ENCODE measurements around the gene RTN3.
"Not testable (repeated sequence)": the region's sequence is repeated elsewhere in the genome, so short reads cannot be mapped to it uniquely, and the experiment has no call there.

Gene RTN3

DNA sequence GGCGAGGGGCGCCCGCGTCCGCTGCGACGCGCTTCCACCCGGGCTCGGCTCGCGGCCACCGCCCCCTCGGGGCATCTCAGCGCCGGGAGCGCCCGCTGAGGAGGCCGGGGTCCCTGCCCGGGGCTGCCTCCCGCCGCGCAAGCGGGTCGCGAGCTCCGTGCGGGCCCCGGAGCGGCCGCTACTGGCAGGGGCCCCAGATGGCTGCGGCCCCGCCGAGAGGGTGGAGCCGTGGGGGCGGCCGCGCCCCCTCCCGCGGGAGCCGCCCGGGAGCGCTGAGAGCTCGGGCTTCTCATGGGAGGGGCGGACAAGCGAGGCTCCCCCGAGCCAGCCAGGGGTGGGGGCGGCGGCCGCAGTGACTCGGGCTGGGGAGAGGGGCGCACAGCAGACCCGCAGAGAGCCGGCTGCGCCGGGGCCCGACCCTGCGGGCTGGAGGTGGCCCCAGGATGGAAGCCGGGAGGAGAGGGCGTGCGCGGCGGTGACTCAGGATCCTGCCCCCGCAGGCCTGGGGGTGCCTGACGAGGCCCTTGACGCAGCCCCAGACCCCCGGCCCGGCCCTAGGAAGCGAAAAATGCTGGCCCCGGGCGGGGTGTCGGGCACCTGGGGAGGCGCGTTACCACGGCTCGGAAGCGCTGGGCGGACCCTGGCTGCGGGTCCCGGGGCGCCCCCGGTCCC lies 87.9 kb downstream of the RTN3 start:
- DNase-seq (ENCODE audit: low spot score), result no peak

DNA sequence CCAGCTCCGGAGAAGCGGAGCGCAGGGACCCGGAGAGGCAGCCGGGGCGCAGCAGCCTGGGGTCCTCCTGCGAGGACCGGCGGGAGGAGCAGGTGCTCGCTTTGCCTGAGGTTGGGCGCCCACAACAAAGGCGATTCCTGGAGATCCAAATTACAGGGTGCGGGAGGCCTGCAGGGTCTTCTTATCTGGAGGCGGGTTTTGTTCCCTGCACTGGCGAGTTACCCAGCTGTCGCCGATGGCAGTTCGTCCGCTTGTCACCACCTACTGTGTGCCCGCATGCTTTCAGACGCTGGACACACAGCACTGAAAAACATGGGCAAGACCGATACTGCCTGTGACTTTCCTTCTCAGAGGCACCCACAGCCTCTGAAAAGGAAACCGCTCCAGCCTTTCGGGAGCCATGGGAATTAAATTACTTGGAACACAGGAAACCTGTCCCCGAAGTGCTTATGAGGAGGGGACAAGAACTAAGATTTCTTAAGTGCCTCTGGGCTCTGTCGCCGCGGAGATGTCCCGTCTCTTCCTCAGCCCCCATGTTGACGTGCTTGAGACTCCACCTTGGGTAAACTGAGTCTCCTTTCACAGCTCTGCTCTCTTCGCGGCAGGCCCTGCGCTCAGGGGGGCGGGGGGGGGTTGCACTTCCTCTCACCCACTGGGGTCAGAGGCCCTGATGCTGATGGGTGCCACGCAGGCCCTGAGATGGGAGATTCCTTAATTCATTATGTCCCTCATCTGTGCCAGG lies 88.6 kb downstream of the RTN3 start:
- no peak for DNase-seq (ENCODE audit: low spot score)

- no peak for DNase-seq (ENCODE audit: low spot score)
These were observed 89.5 kb downstream of the RTN3 start for GRCh38 chr11:63770763-63771162.

DNA sequence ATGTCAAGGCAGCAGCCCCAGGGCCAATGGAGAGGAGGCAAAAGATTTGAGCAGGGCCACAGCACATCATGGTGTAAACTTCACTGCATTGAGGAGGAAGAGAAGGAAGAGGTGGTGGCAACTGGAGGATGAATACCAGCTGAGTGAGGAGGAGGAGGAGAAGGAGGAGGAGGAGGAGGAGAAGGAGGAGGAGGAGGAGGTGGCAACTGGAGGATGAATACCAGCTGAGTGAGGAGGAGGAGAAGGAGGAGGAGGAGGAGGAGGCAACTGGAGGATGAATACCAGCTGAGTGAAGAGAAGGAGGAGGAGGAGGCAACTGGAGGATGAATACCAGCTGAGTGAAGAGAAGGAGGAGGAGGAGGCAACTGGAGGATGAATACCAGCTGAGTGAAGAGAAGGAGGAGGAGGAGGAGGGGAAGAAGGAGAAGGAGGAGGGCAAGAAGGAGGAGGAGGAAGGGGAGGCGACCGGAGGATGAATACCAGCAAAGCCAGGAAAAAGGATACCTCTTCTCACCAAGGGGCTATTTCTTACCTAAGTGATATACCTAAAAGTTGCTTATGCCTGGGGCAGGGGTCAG lies 90.5 kb downstream of the RTN3 start:
- not testable (repeated sequence) for DNase-seq (ENCODE audit: low spot score)

DNA sequence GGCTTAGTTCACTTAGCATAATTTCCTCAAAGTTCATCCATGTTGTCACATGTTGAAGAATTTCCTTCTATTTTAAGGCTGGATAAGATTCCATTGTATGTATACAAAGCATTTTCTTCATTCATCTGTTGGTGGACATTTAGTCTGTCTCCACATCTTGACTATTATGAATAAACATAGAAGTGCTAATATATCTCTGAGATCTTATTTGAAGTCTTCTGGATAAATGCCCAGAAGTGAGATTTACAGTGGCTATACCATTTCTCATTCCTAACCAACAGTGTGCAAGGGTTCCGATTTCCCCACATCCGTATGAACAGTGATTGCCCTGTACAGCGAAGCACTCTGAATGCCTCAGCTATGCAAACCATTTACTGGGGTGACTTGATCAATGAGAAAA lies 93.9 kb downstream of the RTN3 start:
- no peak for DNase-seq (ENCODE audit: low spot score)

- no peak for DNase-seq (ENCODE audit: low spot score)
These were observed 97.7 kb downstream of the RTN3 start for GRCh38 chr11:63779039-63779438.

- DNase-seq (ENCODE audit: low spot score), result no peak
These were observed 101.4 kb downstream of the RTN3 start for GRCh38 chr11:63782749-63783148.

DNA sequence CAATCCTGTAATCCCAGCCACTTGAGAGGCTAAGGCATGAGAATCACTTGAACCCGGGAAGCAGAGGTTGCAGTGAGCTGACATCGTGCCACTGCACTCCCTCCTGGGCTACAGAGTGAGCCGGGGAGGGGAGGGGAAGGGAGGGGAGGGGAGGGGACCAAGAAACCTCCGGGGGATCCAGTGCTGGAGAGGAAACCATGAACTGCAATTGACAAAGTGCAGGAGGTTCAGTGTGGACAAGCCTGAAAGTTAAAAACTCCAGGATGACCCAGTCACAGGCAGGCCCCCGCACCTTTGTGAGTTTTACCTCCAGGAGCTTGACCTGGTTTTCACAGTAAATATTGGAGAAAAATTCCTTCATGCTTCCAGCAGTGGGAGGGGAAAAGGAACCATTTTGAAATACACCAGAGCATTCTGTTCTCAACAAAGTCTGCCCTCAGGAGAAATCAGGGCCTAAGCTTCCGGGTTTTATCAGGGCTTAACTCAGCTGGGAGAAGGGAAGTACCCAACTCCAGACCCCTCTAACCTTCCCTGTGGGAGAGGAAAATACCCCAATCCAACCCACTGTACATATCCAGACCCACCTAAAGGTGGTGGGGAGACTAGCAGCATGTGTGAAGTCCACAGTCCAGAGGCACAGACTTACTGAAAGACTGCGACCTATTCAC lies 102.8 kb downstream of the RTN3 start:
- DNase-seq (ENCODE audit: low spot score), result no peak

DNA sequence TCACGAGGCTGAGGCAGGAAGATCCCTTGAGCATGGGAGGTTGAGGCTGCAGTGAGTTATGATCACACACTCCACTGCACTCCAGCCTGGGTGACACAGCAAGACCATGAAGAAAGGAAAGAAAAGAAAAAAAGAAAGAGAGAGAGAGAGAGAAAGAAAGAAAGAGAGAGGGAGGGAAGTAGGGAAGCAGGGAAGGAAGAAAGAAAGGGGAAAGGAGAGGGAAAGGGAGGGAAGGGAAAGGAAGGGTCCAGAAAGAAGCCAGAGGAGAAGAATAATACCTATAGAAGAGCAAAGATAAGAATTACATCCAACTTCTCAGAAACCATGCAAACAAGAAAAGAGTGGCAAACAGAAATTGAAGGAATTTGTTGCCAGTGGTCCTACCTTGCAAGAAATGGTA lies 104.5 kb downstream of the RTN3 start:
- no peak for DNase-seq (ENCODE audit: low spot score)

DNA sequence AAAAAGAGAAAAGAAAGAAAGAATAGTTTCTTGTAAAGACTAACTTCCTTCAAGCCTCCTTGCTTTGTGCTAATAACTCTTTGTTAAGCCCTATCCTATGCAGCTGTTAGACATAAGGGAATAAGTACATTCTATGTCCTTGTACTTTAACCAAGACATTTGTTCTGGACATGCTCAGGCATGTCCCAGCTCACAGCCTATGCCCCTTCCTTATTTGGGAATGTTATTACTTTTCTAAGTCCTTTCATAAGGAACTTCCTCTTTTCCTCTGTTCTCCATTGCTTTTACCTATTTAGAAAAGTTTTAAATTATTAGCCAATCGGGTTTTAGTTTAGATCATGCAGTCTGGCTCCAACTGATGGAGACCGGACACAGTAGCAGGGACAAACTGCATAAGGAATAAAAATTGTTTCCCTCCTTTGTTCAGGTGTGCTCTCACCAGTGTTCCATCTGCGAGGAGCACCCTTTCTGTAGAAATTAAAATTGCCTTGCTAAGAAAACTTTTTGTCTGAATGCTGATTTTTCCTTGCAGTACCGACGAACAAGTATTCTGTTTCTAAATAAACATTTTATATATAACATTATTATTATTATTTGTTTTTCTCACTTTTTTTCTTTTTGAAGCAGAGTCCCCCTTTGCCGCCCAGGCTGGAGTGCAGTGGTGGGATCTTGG lies 110.3 kb downstream of the RTN3 start:
- no peak for DNase-seq (ENCODE audit: low spot score)

DNA sequence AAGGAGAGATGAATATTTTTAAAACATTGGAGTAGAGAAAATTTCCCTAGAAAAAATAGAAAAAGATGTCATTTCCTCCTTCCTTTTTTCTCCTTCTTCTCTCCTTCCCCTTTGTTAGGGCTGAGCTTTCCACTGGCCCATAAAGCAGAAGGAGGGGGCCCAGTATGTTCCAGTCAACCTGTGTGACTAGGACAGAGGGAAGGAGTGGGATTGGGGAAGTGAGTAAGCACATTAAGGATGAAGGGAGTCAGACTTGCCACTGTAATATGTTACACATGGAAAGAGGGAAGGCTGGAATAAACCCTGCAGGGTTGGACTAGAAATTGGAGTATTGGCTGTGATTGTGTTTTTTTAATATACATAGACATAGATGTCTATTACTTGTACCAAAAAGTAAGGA lies 111.9 kb downstream of the RTN3 start:
- DNase-seq (ENCODE audit: low spot score), result no peak

- no peak for DNase-seq (ENCODE audit: low spot score)
These were observed 113.8 kb downstream of the RTN3 start for GRCh38 chr11:63795066-63795465.

DNA sequence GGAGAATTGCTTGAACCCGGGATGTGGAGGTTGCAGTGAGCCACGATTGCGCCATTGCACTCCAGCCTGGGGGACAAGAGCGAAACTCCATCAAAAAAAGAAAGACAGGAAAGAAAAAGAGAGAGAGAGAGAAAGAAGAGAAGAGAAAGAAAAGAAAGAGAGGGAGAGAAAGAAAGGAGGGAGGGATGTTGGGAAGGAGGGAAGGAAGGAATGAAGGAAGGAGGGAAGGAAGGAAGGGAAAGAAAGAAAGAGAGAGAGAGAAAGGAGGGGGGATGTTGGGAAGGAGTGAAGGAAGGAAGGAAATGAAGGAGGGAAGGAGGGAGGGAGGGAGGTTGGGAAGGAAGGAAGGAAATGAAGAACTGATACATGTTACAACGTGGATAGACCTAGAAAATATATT lies 119.6 kb downstream of the RTN3 start:
- DNase-seq (ENCODE audit: low spot score), result no peak

GRCh38 chr11:63802637-63803414 lies 121.5 kb downstream of the RTN3 start:
- no peak for DNase-seq (ENCODE audit: low spot score)

DNA sequence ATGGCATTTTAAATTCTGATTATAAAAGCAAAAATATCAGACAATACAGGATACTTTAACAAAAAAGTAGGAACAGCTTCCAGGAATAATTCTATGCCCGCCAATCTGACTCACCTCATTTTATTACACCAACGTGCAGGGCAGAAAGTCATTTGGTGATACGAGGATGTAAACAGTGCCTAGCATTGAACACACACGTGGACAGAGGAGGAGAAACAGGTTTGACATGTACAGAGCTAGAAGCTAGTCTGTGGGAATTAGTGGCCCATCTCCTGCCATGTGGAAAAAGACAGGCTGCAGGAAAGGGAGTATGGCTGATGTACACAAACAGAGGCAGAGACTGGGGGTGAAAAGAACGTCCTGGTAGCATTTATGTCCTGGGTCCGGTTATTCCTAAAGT lies 123.0 kb downstream of the RTN3 start:
- DNase-seq (ENCODE audit: low spot score), result no peak

- DNase-seq (ENCODE audit: low spot score), result no peak
These were observed 124.6 kb downstream of the RTN3 start for GRCh38 chr11:63805844-63806415.
